A549 (cell line): ENCODE measurements around the gene ABCC3.

ENCODE experiments used
- EP300 ChIP-seq, 2 experiments: fragments of >200 bp; sonication (Bioruptor Twin); formaldehyde crosslinking; IDR thresholded peaks; 2 replicates in 1 of 2; 3 replicates in 1 of 2; pipeline ENCODE4 v1.6.1; 2016 to 2017
- JUNB ChIP-seq: fragments of >200 bp; sonication (Bioruptor Twin); formaldehyde crosslinking; IDR thresholded peaks from 2 replicates; pipeline ENCODE4 v1.6.1; 2016
- POLR2A ChIP-seq: IDR thresholded peaks from 2 replicates; pipeline ENCODE4 v1.6.1; 2012; ENCODE audit warnings: mild to moderate bottlenecking, low read length
- RCOR1 ChIP-seq: fragments of 150-350 bp; IDR thresholded peaks from 2 replicates; pipeline ENCODE4 v1.6.1; 2014; ENCODE audit warnings: antibody characterized with exemption, low read length, low read depth
- SMC3 ChIP-seq: fragments of >200 bp; sonication (Bioruptor Twin); formaldehyde crosslinking; IDR thresholded peaks from 3 replicates; pipeline ENCODE4 v1.6.1; 2018; ENCODE audit warnings: inconsistent platforms
- TF ChIP-seq, protein P1 (sequence below): fragments of >200 bp; sonication (Bioruptor Twin); formaldehyde crosslinking; IDR thresholded peaks from 3 replicates; pipeline ENCODE4 v1.5.1; 2016

- no peak for TF ChIP-seq POLR2A
- no peak for TF ChIP-seq JUNB
- peak; percentile 86 for TF ChIP-seq SMC3
- TF ChIP-seq EP300 (IDR thresholded peaks at IDR 0.05): no peak
- TF ChIP-seq, protein P1, sequence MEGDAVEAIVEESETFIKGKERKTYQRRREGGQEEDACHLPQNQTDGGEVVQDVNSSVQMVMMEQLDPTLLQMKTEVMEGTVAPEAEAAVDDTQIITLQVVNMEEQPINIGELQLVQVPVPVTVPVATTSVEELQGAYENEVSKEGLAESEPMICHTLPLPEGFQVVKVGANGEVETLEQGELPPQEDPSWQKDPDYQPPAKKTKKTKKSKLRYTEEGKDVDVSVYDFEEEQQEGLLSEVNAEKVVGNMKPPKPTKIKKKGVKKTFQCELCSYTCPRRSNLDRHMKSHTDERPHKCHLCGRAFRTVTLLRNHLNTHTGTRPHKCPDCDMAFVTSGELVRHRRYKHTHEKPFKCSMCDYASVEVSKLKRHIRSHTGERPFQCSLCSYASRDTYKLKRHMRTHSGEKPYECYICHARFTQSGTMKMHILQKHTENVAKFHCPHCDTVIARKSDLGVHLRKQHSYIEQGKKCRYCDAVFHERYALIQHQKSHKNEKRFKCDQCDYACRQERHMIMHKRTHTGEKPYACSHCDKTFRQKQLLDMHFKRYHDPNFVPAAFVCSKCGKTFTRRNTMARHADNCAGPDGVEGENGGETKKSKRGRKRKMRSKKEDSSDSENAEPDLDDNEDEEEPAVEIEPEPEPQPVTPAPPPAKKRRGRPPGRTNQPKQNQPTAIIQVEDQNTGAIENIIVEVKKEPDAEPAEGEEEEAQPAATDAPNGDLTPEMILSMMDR: peak; percentile 66
- TF ChIP-seq RCOR1: no peak
Observed at GRCh38 chr17:50681263-50682200, 46.9 kb downstream of the ABCC3 start.
